ENCODE data around the gene UBE2D1.

The UBE2D1 gene

GRCh38 chr10:58334817-58335305 lies at the start of gene UBE2D1:
TSS of gene UBE2D1 (plus strand) at chr10:58335006. CDS start at chr10:58335202, 196 bp downstream.
- DNase-seq: peak; percentile 86

DNA sequence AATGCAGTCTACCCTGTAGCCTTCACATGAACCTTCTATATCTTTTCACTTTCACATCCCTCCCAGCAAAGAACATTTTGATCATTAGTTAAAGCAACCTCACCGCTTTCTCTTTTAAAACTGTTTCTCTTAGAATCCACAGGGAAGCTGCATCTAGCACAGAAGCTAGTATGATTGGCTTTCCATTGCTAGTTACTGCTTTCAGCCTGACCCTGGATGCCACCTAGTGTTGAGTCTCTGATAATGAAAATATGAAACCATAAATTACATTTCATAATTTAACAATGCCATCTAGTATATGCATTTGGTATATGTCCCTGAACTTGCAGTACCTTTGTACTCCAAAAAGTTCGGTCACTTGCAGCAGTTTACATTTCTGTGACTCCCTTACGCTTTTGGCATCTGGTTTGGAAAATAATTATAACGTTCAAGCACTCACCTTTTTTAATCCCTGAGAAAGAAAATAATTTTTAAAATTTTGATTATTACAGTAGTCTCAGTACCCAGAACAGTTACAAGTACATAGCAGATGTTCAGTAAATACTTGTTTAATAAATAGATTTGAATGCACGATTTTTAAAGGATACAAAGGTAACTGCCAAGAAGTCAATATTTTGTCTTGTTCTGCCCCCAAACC lies 43.1 kb upstream of the UBE2D1 start:
- DNase-seq: peak; percentile 20

GRCh38 chr10:58293989-58294388 lies 40.8 kb upstream of the UBE2D1 start:
- no peak for DNase-seq

DNA sequence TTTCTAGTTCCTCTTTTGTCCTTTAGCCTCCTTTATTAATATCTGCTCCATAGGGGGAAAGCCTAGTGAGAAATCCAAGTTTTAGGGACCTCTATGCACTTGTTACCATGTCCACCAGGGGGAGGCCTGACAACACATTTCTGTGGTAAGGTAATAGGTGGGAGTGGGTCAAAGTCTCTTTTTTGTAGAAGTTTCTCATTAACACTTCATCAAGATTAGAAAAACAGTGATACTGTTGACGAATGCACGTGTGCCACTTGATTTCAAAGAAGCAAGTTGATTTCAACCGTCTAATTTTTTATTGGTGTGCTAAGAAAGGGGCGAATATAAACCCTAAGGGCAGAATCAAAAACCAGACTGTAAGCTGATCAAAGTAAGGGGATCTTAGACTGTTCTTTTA lies 35.2 kb upstream of the UBE2D1 start:
- DNase-seq: peak; percentile 53

GRCh38 chr10:58300676-58301075 lies 34.1 kb upstream of the UBE2D1 start:
- DNase-seq: no peak

DNA sequence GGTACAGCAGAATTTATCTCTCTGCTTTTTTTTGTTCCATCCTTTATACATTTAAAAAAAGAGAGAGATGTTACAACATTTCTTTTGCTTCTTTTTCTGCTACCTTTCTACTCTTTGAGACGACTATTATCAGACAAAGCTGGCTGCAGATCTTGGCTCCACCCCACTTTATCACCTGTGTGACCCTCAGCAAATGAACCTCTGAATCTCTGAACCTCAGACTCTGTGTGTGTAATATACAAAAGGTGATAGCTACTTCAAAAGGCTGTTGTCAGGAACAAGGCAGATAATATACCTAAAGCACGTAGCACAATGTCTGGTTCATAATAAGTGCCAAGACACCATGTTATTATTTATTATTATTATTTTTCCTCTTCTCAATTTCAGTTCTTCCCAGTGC lies 32.6 kb upstream of the UBE2D1 start:
- no peak for DNase-seq

DNA sequence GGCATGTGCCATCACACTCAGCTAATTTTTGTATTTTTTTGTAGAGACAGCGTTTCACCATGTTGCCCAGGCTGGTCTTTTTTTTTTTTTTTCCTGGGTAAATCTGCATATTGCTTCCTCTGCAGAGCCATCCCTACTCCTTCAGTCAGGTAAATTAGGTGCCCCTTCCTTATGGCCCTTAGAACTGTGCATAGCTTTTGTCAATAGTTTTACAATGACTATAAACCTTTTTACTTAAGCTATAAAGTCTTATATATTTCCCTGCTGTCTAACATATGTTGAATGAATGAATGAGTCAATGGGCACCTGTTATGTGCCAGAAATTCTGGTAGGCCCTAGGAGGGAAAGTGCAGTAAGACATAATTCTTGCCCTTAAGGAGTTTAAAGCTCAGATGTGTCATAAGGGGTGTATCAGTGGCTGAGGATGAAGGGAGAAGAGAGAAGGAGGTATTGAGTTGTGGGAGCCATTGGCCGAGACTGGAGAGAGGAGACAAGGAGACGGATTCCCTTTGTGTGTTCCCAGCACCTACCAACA lies 30.6 kb upstream of the UBE2D1 start:
- DNase-seq: no peak

- DNase-seq: no peak
Observed at GRCh38 chr10:58305821-58306220, 29.0 kb upstream of the UBE2D1 start.

DNA sequence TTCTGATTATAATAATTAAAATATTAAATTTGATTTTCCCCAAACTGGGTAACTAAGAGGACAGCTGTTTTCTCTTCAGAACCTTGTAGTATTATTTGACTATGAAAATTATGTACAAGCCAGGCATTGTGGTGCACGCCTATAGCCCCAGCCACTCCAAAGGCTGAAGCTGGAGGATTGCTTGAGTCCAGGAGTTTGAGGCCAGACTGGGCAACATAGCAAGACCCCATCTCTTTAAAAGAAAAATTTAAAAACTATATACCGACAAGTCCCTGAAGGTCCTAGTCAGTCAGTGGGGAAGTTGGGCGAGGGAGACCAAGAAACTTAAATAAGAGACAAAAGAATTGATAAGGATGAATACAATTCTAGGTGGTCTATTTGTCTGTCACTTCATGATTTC lies 27.1 kb upstream of the UBE2D1 start:
- no peak for DNase-seq

DNA sequence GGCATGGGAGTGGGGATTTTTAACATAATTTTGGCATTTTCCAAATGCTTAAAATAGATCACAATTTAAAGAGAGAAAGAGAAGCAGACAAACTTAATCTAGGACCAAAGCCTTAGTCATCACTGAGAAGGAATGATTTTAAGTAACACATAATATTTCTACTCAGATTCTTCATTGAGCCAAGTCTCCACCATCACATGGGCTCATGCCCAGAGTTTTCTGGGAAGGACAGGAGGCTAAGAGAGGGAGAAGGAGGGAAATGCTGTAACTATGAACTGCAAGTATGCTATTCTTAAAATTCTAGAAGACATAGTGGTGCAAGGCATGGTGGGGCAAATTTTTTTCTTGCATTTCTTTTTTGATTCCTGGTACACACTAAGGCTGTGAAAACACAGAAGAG lies 23.8 kb upstream of the UBE2D1 start:
- DNase-seq: no peak

DNA sequence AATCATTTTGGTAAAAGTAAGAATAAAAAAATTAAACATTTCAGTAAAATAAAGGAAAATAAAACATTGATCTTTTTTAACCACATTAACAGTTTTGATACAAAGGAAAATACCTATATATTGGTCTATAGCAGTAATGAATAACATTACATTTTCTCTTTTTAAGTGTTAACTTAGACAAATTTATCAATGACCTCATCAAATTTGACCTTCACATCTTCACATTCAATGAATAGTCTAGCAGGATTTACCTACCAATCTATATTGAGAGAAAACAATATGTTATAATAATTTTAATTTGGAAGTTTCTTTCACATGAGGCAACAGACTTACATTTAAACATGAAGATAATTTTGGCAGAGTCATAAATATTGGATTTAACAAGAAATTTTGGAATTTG lies 17.9 kb upstream of the UBE2D1 start:
- no peak for DNase-seq

DNA sequence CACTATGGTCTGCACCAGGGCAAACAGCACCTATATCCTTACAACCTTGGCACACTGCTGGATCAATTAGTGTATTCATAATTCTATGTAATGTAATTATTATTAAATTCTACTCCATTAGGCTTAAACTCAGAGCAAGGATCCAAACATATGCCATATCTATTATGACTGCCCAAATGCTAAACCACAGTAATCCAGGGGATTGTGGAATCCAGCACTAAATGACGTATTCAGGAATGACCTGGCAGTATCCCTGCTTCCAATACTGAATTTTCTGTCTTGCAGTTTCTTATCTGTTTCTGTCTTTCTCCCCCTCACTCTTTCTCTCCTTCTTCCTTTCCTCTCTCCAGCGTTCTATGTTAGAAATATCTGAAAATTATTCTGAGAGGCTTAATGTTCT lies 16.5 kb upstream of the UBE2D1 start:
- DNase-seq: no peak

DNA sequence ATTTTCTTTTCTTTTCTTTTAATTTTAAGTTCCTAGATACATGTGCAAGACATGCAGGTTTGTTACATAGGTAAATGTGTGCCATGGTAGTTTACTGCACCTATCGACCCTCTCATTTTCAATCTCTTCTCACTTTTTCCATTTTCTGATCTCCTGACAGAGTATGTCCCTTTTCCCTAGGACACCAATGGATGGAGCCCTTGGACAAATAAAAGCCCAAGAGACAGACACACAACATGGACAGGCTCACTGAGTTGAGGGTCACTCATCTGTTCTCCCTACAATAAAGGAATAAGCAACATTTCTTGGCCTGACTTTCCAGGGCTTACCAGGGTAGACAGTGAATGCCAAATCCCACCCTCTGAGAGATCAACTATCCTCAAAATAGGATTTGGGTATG lies 15.2 kb upstream of the UBE2D1 start:
- DNase-seq: no peak

DNA sequence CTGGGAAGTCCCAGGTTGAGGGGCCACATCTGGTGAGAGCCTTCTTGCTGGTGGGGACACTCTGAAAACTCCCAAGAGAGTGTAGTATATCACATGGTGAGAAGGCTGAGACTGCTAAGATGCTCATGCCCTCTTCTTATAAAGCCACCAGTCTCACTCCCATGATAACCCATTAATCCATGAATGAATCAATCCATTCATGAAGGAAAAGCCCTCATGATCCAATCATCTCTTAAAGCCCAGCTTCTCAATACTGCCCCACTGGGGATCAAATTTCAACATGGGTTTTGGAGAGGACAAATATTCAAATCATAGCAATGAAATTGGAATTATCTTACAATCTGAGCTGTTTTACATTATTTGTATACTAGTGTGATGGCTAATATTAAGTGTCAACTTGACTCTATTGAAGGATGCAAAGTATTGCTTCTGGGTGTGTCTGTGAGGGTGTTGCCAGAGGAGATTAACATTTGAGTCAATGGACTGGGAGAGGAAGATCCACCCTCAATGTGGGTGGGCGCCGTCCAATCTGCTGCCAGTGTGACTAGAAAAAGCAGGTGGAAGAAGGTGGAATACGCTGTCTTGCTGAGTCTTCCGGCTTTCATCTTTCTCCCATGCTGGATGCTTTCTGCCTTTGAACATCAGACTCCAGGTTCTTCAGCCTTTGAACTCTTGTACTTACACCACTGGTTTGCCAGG lies 14.3 kb upstream of the UBE2D1 start:
- no peak for DNase-seq

DNA sequence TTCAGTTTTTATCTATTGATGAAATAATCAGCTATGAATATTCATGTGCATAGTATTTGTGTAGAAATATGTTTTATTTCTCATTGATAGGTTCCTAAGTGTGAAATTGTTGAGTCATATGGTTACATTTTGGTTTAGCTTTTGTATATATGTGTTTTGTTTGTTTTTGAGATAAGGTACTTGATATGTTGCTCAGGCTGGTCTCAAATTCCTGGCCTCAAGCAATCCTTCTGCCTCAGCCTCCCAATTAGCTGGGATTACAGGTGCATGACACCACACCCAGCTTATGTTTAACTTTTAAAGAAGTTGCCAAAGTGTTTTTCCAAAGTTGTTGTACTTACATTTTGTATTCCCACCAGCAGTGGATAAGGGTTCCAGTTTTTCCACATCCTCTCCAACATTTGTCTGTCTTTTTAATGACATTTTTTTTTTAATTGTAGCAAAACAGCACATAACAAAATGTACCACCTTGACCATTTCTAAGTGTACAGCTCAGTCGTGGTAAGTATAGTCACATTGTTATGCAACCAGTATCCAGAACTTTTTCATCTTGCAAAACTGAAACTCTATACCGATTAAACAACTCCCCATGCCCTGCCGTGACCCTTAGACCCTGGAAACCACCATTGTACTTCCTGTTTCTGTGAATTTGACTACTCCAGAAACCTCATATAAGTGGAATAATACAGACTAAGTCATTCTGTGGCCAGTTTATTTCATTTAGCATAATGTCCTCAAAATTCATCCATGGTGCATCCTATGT lies 12.6 kb upstream of the UBE2D1 start:
- no peak for DNase-seq

GRCh38 chr10:58322835-58323209 lies 12.0 kb upstream of the UBE2D1 start:
- DNase-seq: no peak

DNA sequence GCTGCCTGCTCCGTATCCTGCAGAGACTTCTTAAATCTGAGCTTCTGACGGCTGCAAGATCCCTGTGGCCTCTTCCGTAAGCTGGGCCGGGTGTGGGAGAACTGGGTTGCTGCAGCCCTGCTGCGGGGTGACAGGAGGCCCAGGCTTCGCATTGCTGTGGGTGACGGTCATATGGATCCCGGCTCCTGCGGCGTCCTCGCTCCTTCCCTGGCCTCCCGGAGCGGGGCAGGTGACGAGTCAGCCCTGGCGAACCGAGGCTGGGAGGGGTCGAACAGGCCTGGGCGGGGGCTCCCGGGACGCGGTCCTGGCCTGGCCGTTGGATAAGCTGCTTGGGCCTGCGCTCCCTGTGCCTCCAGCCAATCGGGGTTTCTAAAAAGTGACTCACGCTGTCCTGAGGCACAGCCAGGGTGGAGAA lies 7.8 kb upstream of the UBE2D1 start:
- no peak for DNase-seq

GRCh38 chr10:58328233-58328632 lies 6.6 kb upstream of the UBE2D1 start:
- no peak for DNase-seq

GRCh38 chr10:58330431-58330830 lies 4.4 kb upstream of the UBE2D1 start:
- no peak for DNase-seq

DNA sequence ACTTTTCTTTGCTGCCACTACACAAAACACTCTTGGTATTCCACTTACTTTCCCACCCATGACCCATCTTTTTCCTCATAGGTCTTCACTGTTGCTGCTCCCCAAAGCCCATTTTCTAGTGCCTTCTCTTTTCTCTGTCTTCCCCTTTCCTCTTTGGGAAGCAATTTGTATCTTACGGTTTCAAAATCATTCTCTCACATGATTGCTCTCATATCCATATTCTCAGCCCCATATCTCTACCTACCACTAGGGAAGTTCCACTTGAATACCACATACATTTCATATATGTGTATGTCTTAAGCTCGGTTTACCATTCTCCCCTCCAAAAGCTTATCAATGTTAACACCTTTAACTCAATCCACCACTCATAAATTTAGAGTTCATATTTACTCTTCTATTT lies 3.2 kb upstream of the UBE2D1 start:
- no peak for DNase-seq

GRCh38 chr10:58335306-58336005 lies 650 bp downstream of the UBE2D1 start:
- peak; percentile 7 for DNase-seq

- DNase-seq: no peak
Observed at GRCh38 chr10:58336242-58336641, 1.4 kb downstream of the UBE2D1 start.

- no peak for DNase-seq
Observed at GRCh38 chr10:58341422-58341821, 6.6 kb downstream of the UBE2D1 start.

All from activated naive CD4-positive, alpha-beta T cell treated with Interleukin-2 at 50 U/mL for 16 hours (primary cell).